Epithelial cell of proximal tubule (primary cell): ENCODE data around the gene AMZ1. TPM values are rescaled to one million over a fixed set of nuclear protein-coding genes. Genes with fewer than 3 reads are reported as not detected.

Experiments
- DNase-seq: peaks from one replicate; pipeline ENCODE4 v3.0.0-alpha.2; 2011; ENCODE audit warnings: low read depth
- H3K4me3 ChIP-seq: 2 replicates; pipeline ENCODE4 v1.5.1; 2011; ENCODE audit warnings: low read depth, mild to moderate bottlenecking, low read length
- CTCF ChIP-seq: conservative IDR thresholded peaks from 2 replicates; pipeline ENCODE4 v1.5.1; 2012; ENCODE audit warnings: low read depth, mild to moderate bottlenecking, low read length
- total RNA-seq: library from RNA; depleted of rRNA; stranded (reverse); fragments of >200 nt; gene quantifications from 2 replicates; pipeline ENCODE4 v1.2.3, GENCODE V29; 2015

The AMZ1 gene
- total RNA-seq, 1 donor from 2014 or later: 0.29 TPM

GRCh38 chr7:2651847-2652735, 35.9 kb upstream of the AMZ1 start:
- no peak overlapping the region for H3K4me3 ChIP-seq
- DNase-seq: no peak
- no peak for TF ChIP-seq CTCF

GRCh38 chr7:2652736-2653060, 35.3 kb upstream of the AMZ1 start:
- TF ChIP-seq CTCF: no peak
- no peak for DNase-seq
- no peak overlapping the region for H3K4me3 ChIP-seq

GRCh38 chr7:2654059-2654458, 33.9 kb upstream of the AMZ1 start:
- no peak overlapping the region for H3K4me3 ChIP-seq
- DNase-seq: no peak
- TF ChIP-seq CTCF: no peak

GRCh38 chr7:2655870-2656614, 32.0 kb upstream of the AMZ1 start:
- no peak for TF ChIP-seq CTCF
- no peak overlapping the region for H3K4me3 ChIP-seq
- no peak for DNase-seq

- TF ChIP-seq CTCF: no peak
Measured at GRCh38 chr7:2657208-2657607, 30.8 kb upstream of the AMZ1 start.

GRCh38 chr7:2657920-2658671, 29.9 kb upstream of the AMZ1 start:
- no peak for TF ChIP-seq CTCF
- H3K4me3 ChIP-seq: no peak overlapping the region
- DNase-seq: no peak

More at GRCh38 chr7:2657208-2657607, 30.8 kb upstream of the AMZ1 start:
- H3K4me3 ChIP-seq: no peak overlapping the region
- DNase-seq: no peak
